Progenitor cell of endocrine pancreas (in vitro differentiated cells): ENCODE results near the gene AANAT. TPM values are rescaled to one million over a fixed set of nuclear protein-coding genes. Genes with fewer than 3 reads are reported as not detected.
"Not testable (repeated sequence)": the region's sequence is repeated elsewhere in the genome, so short reads cannot be mapped to it uniquely, and the experiment has no call there.

Source experiments
- DNase-seq: peaks from one replicate; pipeline ENCODE4 v3.0.0; 2021; ENCODE audit warnings: low spot score; ENCODE audit not compliant: unreplicated experiment
- H3K27ac Mint-ChIP-seq: 2 replicates; pipeline ENCODE4 v1.8.0; 2021; ENCODE audit warnings: mild to moderate bottlenecking, moderate library complexity, mixed read lengths
- H3K27me3 Mint-ChIP-seq: 2 replicates; pipeline ENCODE4 v1.8.0; 2021; ENCODE audit warnings: mixed read lengths
- H3K36me3 Mint-ChIP-seq: 2 replicates; pipeline ENCODE4 v1.8.0; 2022; ENCODE audit warnings: mixed read lengths; ENCODE audit not compliant: insufficient read depth
- H3K4me1 Mint-ChIP-seq: 2 replicates; pipeline ENCODE4 v1.8.0; 2021; ENCODE audit warnings: low read depth, mixed read lengths
- H3K4me3 Mint-ChIP-seq: 2 replicates; pipeline ENCODE4 v1.8.0; 2021; ENCODE audit warnings: low read depth, mild to moderate bottlenecking, moderate library complexity, mixed read lengths
- H3K9me3 Mint-ChIP-seq: 2 replicates; pipeline ENCODE4 v1.8.0; 2021; ENCODE audit warnings: low read depth, mixed read lengths
- total RNA-seq: library from RNA; stranded (reverse); gene quantifications from 2 replicates; pipeline ENCODE4 v1.2.1, GENCODE V29; 2021
- TF ChIP-seq, protein P1 (sequence below): fragments of 200-600 bp; sonication (generic); IDR thresholded peaks from one replicate; pipeline ENCODE4 v1.5.0; 2021; ENCODE audit warnings: antibody characterized with exemption, mild to moderate bottlenecking; ENCODE audit not compliant: unreplicated experiment

AANAT gene
- total RNA-seq, 1 donor from 2014 or later, result not detected

DNA sequence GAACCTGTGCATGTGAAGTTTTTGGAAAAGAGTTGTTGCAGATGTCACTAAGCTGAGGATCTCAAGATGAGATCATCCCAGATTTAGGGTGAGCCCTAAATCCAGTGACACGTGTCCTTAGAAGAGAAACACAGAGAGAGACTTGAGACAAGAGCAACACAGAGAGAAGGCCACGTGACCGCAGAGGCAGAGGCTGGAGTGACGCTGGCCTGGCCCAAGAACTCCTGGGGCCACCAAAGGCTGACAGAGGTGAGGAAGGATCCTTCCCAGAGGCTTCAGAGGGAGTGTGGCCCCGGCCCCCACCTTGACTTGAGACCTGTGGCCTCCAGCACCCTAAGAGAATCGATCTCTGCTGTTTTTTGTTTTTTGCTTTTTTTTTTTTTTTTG is 45.9 kb downstream of the AANAT start:
- no peaks in the 10 kb centered on the region for H3K4me1 Mint-ChIP-seq
- peaks cover 27% of the 10 kb centered on the region for H3K27me3 Mint-ChIP-seq
- TF ChIP-seq, protein P1, sequence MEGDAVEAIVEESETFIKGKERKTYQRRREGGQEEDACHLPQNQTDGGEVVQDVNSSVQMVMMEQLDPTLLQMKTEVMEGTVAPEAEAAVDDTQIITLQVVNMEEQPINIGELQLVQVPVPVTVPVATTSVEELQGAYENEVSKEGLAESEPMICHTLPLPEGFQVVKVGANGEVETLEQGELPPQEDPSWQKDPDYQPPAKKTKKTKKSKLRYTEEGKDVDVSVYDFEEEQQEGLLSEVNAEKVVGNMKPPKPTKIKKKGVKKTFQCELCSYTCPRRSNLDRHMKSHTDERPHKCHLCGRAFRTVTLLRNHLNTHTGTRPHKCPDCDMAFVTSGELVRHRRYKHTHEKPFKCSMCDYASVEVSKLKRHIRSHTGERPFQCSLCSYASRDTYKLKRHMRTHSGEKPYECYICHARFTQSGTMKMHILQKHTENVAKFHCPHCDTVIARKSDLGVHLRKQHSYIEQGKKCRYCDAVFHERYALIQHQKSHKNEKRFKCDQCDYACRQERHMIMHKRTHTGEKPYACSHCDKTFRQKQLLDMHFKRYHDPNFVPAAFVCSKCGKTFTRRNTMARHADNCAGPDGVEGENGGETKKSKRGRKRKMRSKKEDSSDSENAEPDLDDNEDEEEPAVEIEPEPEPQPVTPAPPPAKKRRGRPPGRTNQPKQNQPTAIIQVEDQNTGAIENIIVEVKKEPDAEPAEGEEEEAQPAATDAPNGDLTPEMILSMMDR, result no peak
- H3K9me3 Mint-ChIP-seq, result no peaks in the 10 kb centered on the region
- H3K27ac Mint-ChIP-seq, result no peak overlapping the region
- DNase-seq, result no peak
- no peaks in the 10 kb centered on the region for H3K36me3 Mint-ChIP-seq
- no peak overlapping the region for H3K4me3 Mint-ChIP-seq

DNA sequence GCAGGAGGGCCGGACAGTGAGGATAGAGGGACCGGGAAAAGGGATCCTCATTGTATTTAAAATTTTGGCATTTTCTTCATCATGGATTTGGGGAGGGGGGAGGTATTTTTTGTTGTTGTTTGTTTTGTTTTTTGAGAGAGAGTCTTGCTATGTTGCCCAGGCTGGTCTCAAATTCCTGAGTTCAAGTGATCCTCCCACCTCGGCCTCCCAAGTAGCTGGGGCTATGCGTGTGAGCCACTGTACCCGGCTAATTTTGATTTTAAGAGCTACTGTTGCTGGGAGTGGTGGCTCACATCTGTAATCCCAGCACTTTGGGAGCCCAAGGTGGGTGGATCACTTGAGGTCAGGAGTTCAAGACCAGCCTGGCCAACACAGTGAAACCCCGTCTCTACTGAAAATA is 47.0 kb downstream of the AANAT start:
- not testable (repeated sequence) for H3K9me3 Mint-ChIP-seq, H3K4me3 Mint-ChIP-seq, H3K27ac Mint-ChIP-seq, DNase-seq, H3K36me3 Mint-ChIP-seq, H3K4me1 Mint-ChIP-seq
- H3K27me3 Mint-ChIP-seq, result peaks cover 24% of the 10 kb centered on the region

DNA sequence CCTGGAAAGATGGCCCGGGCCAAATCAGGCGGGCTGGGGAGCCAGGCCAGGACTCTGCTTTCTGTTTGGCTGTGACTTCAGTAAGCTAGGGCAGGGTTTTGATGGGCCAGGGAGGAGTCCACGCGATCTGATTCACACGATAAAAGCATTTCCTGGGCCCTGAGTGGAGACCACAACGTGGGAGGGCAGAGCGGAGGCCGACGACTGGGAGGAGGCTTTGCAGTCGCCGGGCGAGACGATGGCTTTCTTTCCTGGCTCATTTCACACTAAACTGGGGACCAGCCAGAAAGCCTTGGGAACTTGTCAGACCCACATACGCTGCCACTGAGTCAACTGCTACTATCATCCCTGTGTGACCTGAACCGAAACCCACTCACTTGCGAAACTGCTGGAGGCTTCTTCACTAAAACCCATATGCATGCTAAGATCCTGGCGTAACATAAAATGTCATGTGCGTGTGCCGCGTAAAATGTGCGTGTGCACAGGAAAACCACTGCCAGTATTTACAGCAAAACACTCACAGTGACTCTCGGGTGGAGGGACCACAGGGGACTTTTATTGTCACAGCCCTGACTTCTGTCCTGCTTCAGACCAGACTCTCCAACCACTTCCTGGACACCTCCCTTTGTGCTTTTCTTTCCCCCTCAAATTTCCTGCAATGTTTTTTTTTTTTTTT is 48.0 kb downstream of the AANAT start:
- no peak for DNase-seq
- no peak overlapping the region for H3K4me3 Mint-ChIP-seq
- H3K27ac Mint-ChIP-seq, result no peak overlapping the region
- H3K9me3 Mint-ChIP-seq, result no peaks in the 10 kb centered on the region
- H3K36me3 Mint-ChIP-seq, result no peaks in the 10 kb centered on the region
- peaks cover 32% of the 10 kb centered on the region for H3K27me3 Mint-ChIP-seq
- TF ChIP-seq, protein P1, result no peak
- no peaks in the 10 kb centered on the region for H3K4me1 Mint-ChIP-seq

DNA sequence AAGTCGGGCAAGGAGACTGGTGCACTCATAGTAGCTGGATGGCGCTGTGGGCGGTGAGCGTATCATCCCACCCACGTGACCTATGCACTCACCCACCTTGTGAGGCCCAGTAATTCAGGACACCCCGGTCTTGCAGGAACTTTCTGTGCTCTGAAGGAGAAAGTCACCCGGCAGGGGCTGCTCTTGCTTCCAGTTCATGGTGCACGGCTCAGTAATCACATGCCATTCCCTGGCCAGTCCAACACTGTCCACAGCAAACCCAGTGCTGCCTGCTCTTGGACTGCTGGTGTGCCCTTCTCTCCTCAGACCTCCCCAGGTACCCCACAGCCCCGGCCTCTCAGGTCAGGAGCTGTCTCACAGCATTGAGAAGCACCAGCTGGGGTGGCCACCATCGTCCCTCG is 50.2 kb downstream of the AANAT start:
- Mint-ChIP-seq H3K27ac (no peak overlapping the region), H3K9me3 (no peaks in the 10 kb centered on the region), H3K27me3 (peaks cover 39% of the 10 kb centered on the region), H3K4me1 (no peaks in the 10 kb centered on the region), H3K4me3 (no peak overlapping the region), H3K36me3 (no peaks in the 10 kb centered on the region)
- DNase-seq, result no peak
- TF ChIP-seq, protein P1, result no peak

DNA sequence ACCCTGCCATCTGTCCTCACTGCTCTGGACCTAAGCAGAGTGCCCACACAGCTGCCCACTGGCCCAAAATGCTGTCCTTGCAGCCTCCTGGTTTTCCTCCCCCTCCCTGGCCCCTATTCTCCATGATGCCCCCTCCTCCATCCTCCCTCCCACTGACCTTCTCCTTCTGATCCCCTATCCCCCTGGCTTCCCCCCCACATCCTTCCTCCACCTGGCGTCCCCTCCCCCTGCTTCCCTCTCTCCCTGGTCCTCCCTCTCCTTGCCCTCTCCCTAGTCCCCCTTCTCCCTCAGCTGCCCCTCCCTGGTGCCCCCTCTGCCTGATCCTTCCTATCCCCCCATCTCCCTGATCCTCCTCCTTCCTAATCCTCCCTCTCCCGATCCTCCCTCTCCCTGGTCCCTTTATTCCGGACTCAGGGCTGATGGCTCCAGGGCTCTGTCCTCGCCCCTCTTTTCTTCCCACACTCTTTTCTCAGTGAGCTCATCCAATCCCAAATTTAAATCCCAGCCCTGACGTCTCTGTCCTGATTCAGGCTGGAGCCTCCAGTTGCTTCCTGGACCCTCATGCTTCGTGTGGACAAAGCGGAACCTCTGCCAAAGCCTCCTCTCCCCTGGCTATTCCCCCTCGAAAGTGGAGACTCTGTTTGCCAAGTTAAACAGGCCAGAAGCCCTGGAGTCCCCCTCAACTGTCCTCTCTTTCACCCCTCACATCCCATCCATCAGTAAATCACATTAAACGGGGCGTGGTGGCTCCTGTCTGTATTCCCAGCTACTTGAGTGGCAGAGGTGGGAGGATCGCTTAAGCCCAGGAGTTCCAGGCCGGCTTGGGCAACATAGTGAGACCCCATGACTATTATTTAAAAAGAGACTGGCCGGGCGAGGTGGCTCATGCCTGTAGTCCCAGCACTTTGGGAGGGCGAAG is 51.9 kb downstream of the AANAT start:
- peaks cover 2% of the 10 kb centered on the region for H3K4me1 Mint-ChIP-seq
- H3K27ac Mint-ChIP-seq, result no peak overlapping the region
- H3K27me3 Mint-ChIP-seq, result peaks cover 37% of the 10 kb centered on the region
- DNase-seq, result no peak
- TF ChIP-seq, protein P1, result no peak
- no peak overlapping the region for H3K4me3 Mint-ChIP-seq
- H3K36me3 Mint-ChIP-seq, result no peaks in the 10 kb centered on the region
- no peaks in the 10 kb centered on the region for H3K9me3 Mint-ChIP-seq

Other genes starting within 250 kb of the AANAT start
- 43.5 and 45.9 TPM in 2 replicates for gene RNF157, start 227.1 kb upstream of the AANAT start, total RNA-seq
- gene UBALD2, start 202.3 kb upstream of the AANAT start, total RNA-seq, result 31.2 and 36.3 TPM in 2 replicates
- 16.0 and 18.5 TPM in 2 replicates for gene QRICH2, start 159.3 kb upstream of the AANAT start, total RNA-seq
- gene PRPSAP1, start 113.7 kb upstream of the AANAT start, total RNA-seq, result 89.6 and 90.3 TPM in 2 replicates
- 12.8 and 13.9 TPM in 2 replicates for gene SPHK1, start 83.0 kb upstream of the AANAT start, total RNA-seq
- gene UBE2O, start 14.5 kb upstream of the AANAT start, total RNA-seq, result 43.4 and 44.6 TPM in 2 replicates
- 11.8 and 12.1 TPM in 2 replicates for gene RHBDF2, start 33.8 kb downstream of the AANAT start, total RNA-seq
- 0.46 and 1.0 TPM in 2 replicates for gene CYGB, start 70.1 kb downstream of the AANAT start, total RNA-seq
- 0.86 and 1.7 TPM in 2 replicates for gene PRCD, start 72.4 kb downstream of the AANAT start, total RNA-seq
- 0.62 and 1.2 TPM in 2 replicates for gene ST6GALNAC2, start 118.3 kb downstream of the AANAT start, total RNA-seq
- 6.6 and 8.4 TPM in 2 replicates for gene ST6GALNAC1, start 176.2 kb downstream of the AANAT start, total RNA-seq
- gene MXRA7, start 243.4 kb downstream of the AANAT start, total RNA-seq, result 93.3 and 94.9 TPM in 2 replicates